Neural cell (in vitro differentiated cells): ENCODE results near the gene LCAT. TPM values are rescaled to one million over a fixed set of nuclear protein-coding genes. Genes with fewer than 3 reads are reported as not detected.

Experiments used
- H2AFZ ChIP-seq: fragments of 200-600, 300-800 bp; sonication (generic), shearing (Covaris generic); 2 replicates; pipeline ENCODE4 v1.6.0; 2014; ENCODE audit warnings: low read depth, mild to moderate bottlenecking, antibody characterized with exemption, low read length, moderate library complexity
- H3F3A ChIP-seq: fragments of 200-600 bp; shearing (Covaris generic); 2 replicates; pipeline ENCODE4 v1.6.1; 2016; ENCODE audit warnings: mild to moderate bottlenecking, moderate library complexity, mixed read lengths, antibody characterized with exemption, low read length; ENCODE audit not compliant: insufficient read depth, poor library complexity, severe bottlenecking
- H3K27ac ChIP-seq: fragments of 200-600, 300-800 bp; sonication (generic), shearing (Covaris generic); 2 replicates; pipeline ENCODE4 v1.5.1; 2014; ENCODE audit warnings: mild to moderate bottlenecking, low read length, moderate library complexity
- H3K27me3 ChIP-seq: fragments of 300-800, 200-600 bp; sonication (generic), shearing (Covaris generic); 2 replicates; pipeline ENCODE4 v1.6.0; 2014; ENCODE audit warnings: mild to moderate bottlenecking, low read depth, low read length, moderate library complexity; ENCODE audit not compliant: insufficient read depth
- H3K36me3 ChIP-seq: fragments of 300-800, 200-600 bp; sonication (generic), shearing (Covaris generic); 2 replicates; pipeline ENCODE4 v1.5.1; 2014; ENCODE audit warnings: mild to moderate bottlenecking, antibody characterized with exemption, low read length, moderate library complexity; ENCODE audit not compliant: insufficient read depth
- H3K4me2 ChIP-seq: fragments of 300-800, 200-600 bp; sonication (generic), shearing (Covaris generic); 2 replicates; pipeline ENCODE4 v1.6.0; 2014; ENCODE audit warnings: mild to moderate bottlenecking, low read length
- H3K4me3 ChIP-seq: fragments of 300-800, 200-600 bp; sonication (generic), shearing (Covaris generic); 2 replicates; pipeline ENCODE4 v1.5.1; 2014; ENCODE audit warnings: mild to moderate bottlenecking, low read length, moderate library complexity
- H3K79me2 ChIP-seq: fragments of 200-600 bp; shearing (Covaris generic); replicated peaks from 2 replicates; pipeline ENCODE4 v1.6.0; 2014; ENCODE audit warnings: mild to moderate bottlenecking, low read length, moderate library complexity; ENCODE audit not compliant: insufficient read depth
- H3K9ac ChIP-seq: fragments of 300-800, 200-600 bp; sonication (generic), shearing (Covaris generic); 2 replicates; pipeline ENCODE4 v1.6.1; 2016; ENCODE audit warnings: mild to moderate bottlenecking, low read length, mixed read lengths
- H3K9me2 ChIP-seq: fragments of 200-600 bp; shearing (Covaris generic); 2 replicates; pipeline ENCODE4 v1.6.1; 2016; ENCODE audit warnings: mild to moderate bottlenecking, low read length, mixed read lengths; ENCODE audit not compliant: insufficient read depth
- H3K9me3 ChIP-seq: fragments of 200-600, 300-800 bp; sonication (generic), shearing (Covaris generic); 2 replicates; pipeline ENCODE4 v1.6.1; 2016; ENCODE audit warnings: mild to moderate bottlenecking, mixed run types, low read length, moderate library complexity, mixed read lengths
- H4K20me1 ChIP-seq: fragments of 200-600 bp; shearing (Covaris generic); 2 replicates; pipeline ENCODE4 v1.6.1; 2016; ENCODE audit warnings: mild to moderate bottlenecking, mixed run types; ENCODE audit not compliant: insufficient read depth
- CTCF ChIP-seq: fragments of 450-650 bp; IDR thresholded peaks from 2 replicates; pipeline ENCODE4 v1.5.1; 2014; ENCODE audit warnings: antibody characterized with exemption, mild to moderate bottlenecking, moderate library complexity; ENCODE audit not compliant: poor library complexity, severe bottlenecking
- EP300 ChIP-seq: fragments of 450-650 bp; conservative IDR thresholded peaks from 2 replicates; pipeline ENCODE4 v1.6.1; 2014; ENCODE audit warnings: antibody characterized with exemption, mild to moderate bottlenecking, moderate library complexity; ENCODE audit not compliant: poor library complexity, severe bottlenecking
- EZH2 ChIP-seq: fragments of 200-600, 300-800 bp; shearing (Covaris generic), sonication (generic); IDR thresholded peaks from 2 replicates; pipeline ENCODE4 v1.6.1; 2014; ENCODE audit warnings: antibody characterized with exemption, low read length, borderline replicate concordance, mild to moderate bottlenecking; ENCODE audit not compliant: insufficient read depth, poor library complexity, severe bottlenecking
- MXI1 ChIP-seq: fragments of 450-650 bp; conservative IDR thresholded peaks from 2 replicates; pipeline ENCODE4 v1.6.1; 2014; ENCODE audit warnings: antibody characterized with exemption, mild to moderate bottlenecking; ENCODE audit not compliant: poor library complexity, severe bottlenecking
- POLR2AphosphoS5 ChIP-seq: IDR thresholded peaks from 2 replicates; pipeline ENCODE4 v1.6.1; 2012
- RAD21 ChIP-seq: fragments of 450-650 bp; conservative IDR thresholded peaks from 2 replicates; pipeline ENCODE4 v1.6.1; 2014; ENCODE audit warnings: antibody characterized with exemption, mild to moderate bottlenecking, moderate library complexity
- REST ChIP-seq: IDR thresholded peaks from 2 replicates; pipeline ENCODE4 v1.6.1; 2012; ENCODE audit warnings: borderline replicate concordance
- SMC3 ChIP-seq: fragments of 450-650 bp; conservative IDR thresholded peaks from 2 replicates; pipeline ENCODE4 v1.6.1; 2014; ENCODE audit warnings: antibody characterized with exemption, mild to moderate bottlenecking, moderate library complexity; ENCODE audit not compliant: poor library complexity
- TAF1 ChIP-seq: IDR thresholded peaks from 2 replicates; pipeline ENCODE4 v1.6.1; 2012; ENCODE audit warnings: low read depth
- polyA plus RNA-seq: library from polyadenylated mRNA; depleted of rRNA; stranded (reverse); fragments of >200 nt; gene quantifications from 2 replicates; pipeline ENCODE4 v1.2.3, GENCODE V29; 2014

The LCAT gene
- polyA plus RNA-seq, 1 donor from 2014 or later: 0.32 TPM

GRCh38 chr16:67931712-67932461 is 12.0 kb downstream of the LCAT start, which contains the start of gene CTRL:
Gene CTRL, minus strand, starts transcription at chr16:67931862. Its CDS starts 10 bp downstream, at chr16:67931852.
- Histone ChIP-seq H3K9me2 (no peaks in the 10 kb centered on the region), H2AFZ (no peak within 1 kb of the TSS), H3K36me3 (no peaks in the 10 kb centered on the region), H4K20me1 (no peaks in the 10 kb centered on the region), H3K79me2 (no peaks in the 10 kb centered on the region), H3K27ac (no peak within 1 kb of the TSS), H3K4me2 (no peak within 1 kb of the TSS), H3K9ac (no peak within 1 kb of the TSS), H3K27me3 (no peaks in the 10 kb centered on the region), H3K9me3 (no peaks in the 10 kb centered on the region), H3K4me3 (no peak within 1 kb of the TSS), H3F3A (no peaks in the 10 kb centered on the region)
- TF ChIP-seq CTCF (no peak), MXI1 (no peak), RAD21 (no peak), REST (no peak), SMC3 (no peak)

GRCh38 chr16:67930678-67931211 is 13.2 kb downstream of the LCAT start:
- Histone ChIP-seq H3K36me3 (no peaks in the 10 kb centered on the region), H3K27me3 (no peaks in the 10 kb centered on the region)
- TF ChIP-seq CTCF (no peak), REST (no peak), EZH2 (no peak), POLR2AphosphoS5 (no peak), SMC3 (no peak), TAF1 (no peak), RAD21 (no peak), MXI1 (no peak), EP300 (no peak)

More at GRCh38 chr16:67930678-67931211, 13.2 kb downstream of the LCAT start:
- no peaks in the 10 kb centered on the region for H3K79me2 ChIP-seq
- H3K4me3 ChIP-seq: no peak overlapping the region
- no peaks in the 10 kb centered on the region for H4K20me1 ChIP-seq
- H3K9me3 ChIP-seq: no peaks in the 10 kb centered on the region
- no peaks in the 10 kb centered on the region for H3F3A ChIP-seq
- no peak overlapping the region for H2AFZ ChIP-seq
- no peak overlapping the region for H3K9ac ChIP-seq
- no peak overlapping the region for H3K27ac ChIP-seq
- H3K4me2 ChIP-seq: no peak overlapping the region
- H3K9me2 ChIP-seq: no peaks in the 10 kb centered on the region
